HG03103 (cell line): ENCODE data around the gene RPS3.

Experiments used
- ATAC-seq: cut with Tn5 transposase; IDR thresholded peaks from one replicate; pipeline ENCODE4 v1.9.1; 2021; ENCODE audit warnings: low read depth; ENCODE audit not compliant: unreplicated experiment

RPS3 gene

GRCh38 chr11:75453916-75454655 lies 54.8 kb downstream of the RPS3 start:
- no peak for ATAC-seq

GRCh38 chr11:75454987-75455386 lies 55.7 kb downstream of the RPS3 start:
- ATAC-seq: no peak
